Hepatocyte (in vitro differentiated cells): Measurements from ENCODE around the gene PPIP5K2. TPM values are rescaled to one million over a fixed set of nuclear protein-coding genes. Genes with fewer than 3 reads are reported as not detected.

Experiments
- DNase-seq: peaks from one replicate; pipeline ENCODE4 v3.0.0-alpha.2; 2016; ENCODE audit warnings: low spot score
- H2AFZ ChIP-seq: fragments of 200-600 bp; sonication (generic); 2 replicates; pipeline ENCODE4 v1.6.0; 2016; ENCODE audit warnings: antibody characterized with exemption, mild to moderate bottlenecking
- H3K27ac ChIP-seq: fragments of 200-600 bp; sonication (generic); 2 replicates; pipeline ENCODE4 v1.5.1; 2016; ENCODE audit warnings: mild to moderate bottlenecking
- H3K27me3 ChIP-seq: fragments of 200-600 bp; sonication (generic); 2 replicates; pipeline ENCODE4 v1.6.1; 2016
- H3K36me3 ChIP-seq: fragments of 200-600 bp; sonication (generic); replicated peaks from 2 replicates; pipeline ENCODE4 v1.5.1; 2016; ENCODE audit warnings: low read depth; ENCODE audit not compliant: insufficient read depth
- H3K4me1 ChIP-seq: fragments of 200-600 bp; sonication (generic); 2 replicates; pipeline ENCODE4 v1.5.1; 2016; ENCODE audit warnings: mild to moderate bottlenecking, moderate library complexity; ENCODE audit not compliant: insufficient read depth
- H3K4me2 ChIP-seq: fragments of 200-600 bp; sonication (generic); 2 replicates; pipeline ENCODE4 v1.6.0; 2016
- H3K4me3 ChIP-seq: fragments of 200-600 bp; sonication (generic); 2 replicates; pipeline ENCODE4 v1.5.1; 2016; ENCODE audit warnings: mild to moderate bottlenecking
- H3K79me2 ChIP-seq: fragments of 200-600 bp; sonication (generic); 2 replicates; pipeline ENCODE4 v1.6.0; 2017; ENCODE audit warnings: mild to moderate bottlenecking
- H3K9me2 ChIP-seq: fragments of 200-600 bp; sonication (generic); replicated peaks from 2 replicates; pipeline ENCODE4 v1.6.0; 2017; ENCODE audit warnings: mild to moderate bottlenecking; ENCODE audit not compliant: insufficient read depth
- H3K9me3 ChIP-seq: fragments of 200-600 bp; sonication (generic); 2 replicates; pipeline ENCODE4 v1.5.1; 2016; ENCODE audit warnings: low read depth, mild to moderate bottlenecking
- H4K20me1 ChIP-seq: fragments of 200-600 bp; sonication (generic); 2 replicates; pipeline ENCODE4 v1.6.0; 2016; ENCODE audit warnings: mild to moderate bottlenecking; ENCODE audit not compliant: insufficient read depth, poor library complexity, severe bottlenecking
- CTCF ChIP-seq: fragments of 200-600 bp; sonication (generic); IDR thresholded peaks from 2 replicates; pipeline ENCODE4 v1.5.1; 2016; ENCODE audit warnings: antibody characterized with exemption, mild to moderate bottlenecking; ENCODE audit not compliant: poor library complexity
- EZH2 ChIP-seq: fragments of 200-600 bp; sonication (generic); IDR thresholded peaks from 2 replicates; pipeline ENCODE4 v1.6.1; 2016; ENCODE audit warnings: antibody characterized with exemption, mild to moderate bottlenecking, borderline replicate concordance
- EZH2phosphoT487 ChIP-seq: fragments of 200-600 bp; sonication (generic); IDR thresholded peaks from one replicate; pipeline ENCODE4 v1.6.1; 2018; ENCODE audit warnings: antibody characterized with exemption, mild to moderate bottlenecking, low read depth, moderate library complexity; ENCODE audit not compliant: unreplicated experiment, severe bottlenecking
- WGBS: methylation state at CpG from one replicate; pipeline ENCODE4 v1.1.6; 2016; ENCODE audit warnings: low lambda C conversion rate; ENCODE audit errors: missing lambda C conversion rate; 5-methylcytosine and 5-hydroxymethylcytosine counted together
- polyA plus RNA-seq: library from polyadenylated mRNA; unstranded; fragments of >200 nt; fragmentation: Nextera tagmentation; extraction: Ambion mirVana; gene quantifications from 2 replicates; pipeline ENCODE4 v1.2.1, GENCODE V29; 2016
- total RNA-seq: library from RNA; depleted of rRNA; stranded (reverse); fragments of >200 nt; gene quantifications from 2 replicates; pipeline ENCODE4 v1.2.3, GENCODE V29; 2014

The PPIP5K2 gene
- total and polyA plus RNA-seq, 2 experiments from 2014 or later = 31.4 to 78.0 TPM

DNA sequence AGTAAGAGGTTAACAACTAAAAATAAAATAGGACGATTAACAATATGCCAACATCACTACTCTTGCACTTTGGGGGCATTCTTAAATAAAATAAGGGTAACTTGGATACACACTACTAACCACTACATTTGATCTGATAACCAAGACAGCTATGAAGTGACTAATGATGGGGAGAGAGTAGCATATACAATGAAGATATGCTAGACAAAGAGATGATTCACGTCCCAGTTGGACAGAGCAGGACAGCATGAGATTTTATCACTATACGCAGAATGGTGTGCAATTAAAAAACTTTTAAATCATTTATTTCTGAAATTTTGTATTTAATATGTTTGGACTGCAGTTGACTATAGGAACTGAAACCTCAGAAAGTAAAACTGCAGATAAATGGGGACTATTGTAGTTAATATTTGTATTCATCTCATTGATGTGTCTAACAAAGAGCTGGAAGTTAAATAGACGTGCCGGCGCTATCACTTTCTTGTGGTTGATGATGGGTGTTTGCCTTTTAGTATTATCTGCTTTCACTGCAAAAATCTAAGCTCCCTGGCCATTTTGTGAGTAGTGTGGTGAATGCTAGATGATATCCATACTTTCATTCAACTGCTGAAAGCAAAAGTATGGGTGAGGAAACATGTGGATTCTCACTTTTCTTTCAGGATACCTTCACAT lies 18.9 kb upstream of the PPIP5K2 start:
- DNase-seq = no peak
- TF ChIP-seq EZH2phosphoT487 = no peak
- no peak for TF ChIP-seq CTCF
- TF ChIP-seq EZH2 = no peak
- 90% methylated on average over 6 of the region's 6 CpGs for WGBS

GRCh38 chr5:103102234-103102633 lies 17.9 kb upstream of the PPIP5K2 start:
- Histone ChIP-seq H3K79me2 (no peaks in the 10 kb centered on the region), H3K27me3 (no peaks in the 10 kb centered on the region), H2AFZ (no peak overlapping the region), H3K9me3 (no peaks in the 10 kb centered on the region), H4K20me1 (no peaks in the 10 kb centered on the region), H3K4me1 (no peaks in the 10 kb centered on the region), H3K4me2 (no peak overlapping the region), H3K27ac (no peak overlapping the region), H3K4me3 (no peak overlapping the region), H3K36me3 (no peaks in the 10 kb centered on the region), H3K9me2 (no peaks in the 10 kb centered on the region)
- no peak for DNase-seq
- 79% methylated on average over 1 of the region's 1 CpG for WGBS
- TF ChIP-seq EZH2phosphoT487 (no peak), CTCF (no peak), EZH2 (no peak)

More for the DNA sequence above, 18.9 kb upstream of the PPIP5K2 start:
- Histone ChIP-seq H4K20me1 (no peaks in the 10 kb centered on the region), H3K27ac (no peak overlapping the region), H3K36me3 (no peaks in the 10 kb centered on the region), H3K27me3 (no peaks in the 10 kb centered on the region), H2AFZ (no peak overlapping the region), H3K4me3 (no peak overlapping the region), H3K79me2 (no peaks in the 10 kb centered on the region), H3K9me2 (no peaks in the 10 kb centered on the region), H3K4me1 (no peaks in the 10 kb centered on the region), H3K4me2 (no peak overlapping the region), H3K9me3 (no peaks in the 10 kb centered on the region)

- Histone ChIP-seq H3K4me3 (no peak overlapping the region), H3K4me2 (no peak overlapping the region), H3K36me3 (no peaks in the 10 kb centered on the region), H3K9me3 (no peaks in the 10 kb centered on the region), H4K20me1 (no peaks in the 10 kb centered on the region), H3K4me1 (no peaks in the 10 kb centered on the region), H3K27ac (no peak overlapping the region), H3K9me2 (no peaks in the 10 kb centered on the region), H3K27me3 (no peaks in the 10 kb centered on the region), H2AFZ (no peak overlapping the region), H3K79me2 (peaks cover 12% of the 10 kb centered on the region)
- TF ChIP-seq EZH2phosphoT487 = no peak
- TF ChIP-seq CTCF = no peak
- 94% methylated on average over 2 of the region's 2 CpGs for WGBS
- no peak for DNase-seq
Observed at GRCh38 chr5:103108086-103108485, 12.0 kb upstream of the PPIP5K2 start.

DNA sequence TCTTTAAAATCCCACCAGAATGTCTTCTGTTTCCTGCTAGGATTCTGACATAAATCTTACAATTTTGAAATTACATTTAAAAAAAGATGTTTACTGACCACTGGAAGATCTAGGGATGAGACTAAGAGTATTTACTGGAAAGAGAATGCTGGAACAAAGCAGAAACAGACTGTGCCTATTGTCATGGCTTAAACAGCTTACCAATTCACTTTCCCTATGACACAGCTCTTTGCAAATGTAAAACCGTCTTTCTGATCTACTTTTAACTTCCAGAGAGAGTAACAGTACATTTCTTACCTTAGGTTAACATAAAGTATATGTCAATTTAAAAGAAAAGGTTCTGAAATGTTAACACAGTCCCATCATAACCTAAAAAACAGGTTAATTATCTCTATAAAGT lies 10.8 kb upstream of the PPIP5K2 start:
- no peaks in the 10 kb centered on the region for H3K4me1 ChIP-seq
- H4K20me1 ChIP-seq = no peaks in the 10 kb centered on the region
- H3K9me3 ChIP-seq = no peaks in the 10 kb centered on the region
- no peak overlapping the region for H2AFZ ChIP-seq
- WGBS = 64% methylated on average over 1 of the region's 1 CpG
- no peaks in the 10 kb centered on the region for H3K9me2 ChIP-seq
- H3K4me2 ChIP-seq = no peak overlapping the region
- no peaks in the 10 kb centered on the region for H3K27me3 ChIP-seq
- no peak overlapping the region for H3K4me3 ChIP-seq
- H3K36me3 ChIP-seq = no peaks in the 10 kb centered on the region
- peaks cover 20% of the 10 kb centered on the region for H3K79me2 ChIP-seq
- DNase-seq = no peak
- H3K27ac ChIP-seq = no peak overlapping the region
- no peak for TF ChIP-seq CTCF
- no peak for TF ChIP-seq EZH2phosphoT487
- TF ChIP-seq EZH2 = no peak
